GM23338 (cell line): Measurements from ENCODE around the gene UFSP1. TPM values are rescaled to one million over a fixed set of nuclear protein-coding genes. Genes with fewer than 3 reads are reported as not detected.

ENCODE experiments used
- ATAC-seq: fragments of 200-7000 bp; cut with Tn5 transposase; 3 replicates; pipeline ENCODE4 v1.9.1; 2020
- DNase-seq: peaks from one replicate; pipeline ENCODE4 v3.0.0-alpha.2; 2015; ENCODE audit warnings: low spot score
- H2AFZ ChIP-seq: fragments of 200-600 bp; sonication (generic); 2 replicates; pipeline ENCODE4 v1.8.0; 2016; ENCODE audit warnings: antibody characterized with exemption, mild to moderate bottlenecking, moderate library complexity
- H3F3A ChIP-seq: fragments of 200-600 bp; sonication (generic); replicated peaks from 2 replicates; pipeline ENCODE4 v1.8.0; 2017; ENCODE audit warnings: antibody characterized with exemption, mixed run types, low read depth
- H3K27ac ChIP-seq: fragments of 200-600 bp; sonication (generic); 2 replicates; pipeline ENCODE4 v1.6.1; 2016; ENCODE audit warnings: low read depth
- H3K27me3 ChIP-seq: fragments of 200-600 bp; sonication (generic); 2 replicates; pipeline ENCODE4 v1.8.0; 2016; ENCODE audit warnings: mild to moderate bottlenecking, mixed run types, moderate library complexity; ENCODE audit not compliant: insufficient read depth
- H3K36me3 ChIP-seq: fragments of 200-600 bp; sonication (generic); 2 replicates; pipeline ENCODE4 v1.8.0; 2016; ENCODE audit warnings: mild to moderate bottlenecking; ENCODE audit not compliant: insufficient read depth
- H3K4me1 ChIP-seq: fragments of 200-600 bp; sonication (generic); 2 replicates; pipeline ENCODE4 v1.8.0; 2016; ENCODE audit warnings: mild to moderate bottlenecking, moderate library complexity; ENCODE audit not compliant: insufficient read depth
- H3K4me2 ChIP-seq: fragments of 200-600 bp; sonication (generic); 2 replicates; pipeline ENCODE4 v1.7.1; 2017; ENCODE audit warnings: mixed run types
- H3K4me3 ChIP-seq: fragments of 200-600 bp; sonication (generic); 2 replicates; pipeline ENCODE4 v1.6.1; 2016; ENCODE audit warnings: mixed run types
- H3K79me2 ChIP-seq: fragments of 200-600 bp; sonication (generic); replicated peaks from 2 replicates; pipeline ENCODE4 v1.8.0; 2017; ENCODE audit warnings: mild to moderate bottlenecking; ENCODE audit not compliant: insufficient read depth
- H3K9me2 ChIP-seq: fragments of 200-600 bp; sonication (generic); 2 replicates; pipeline ENCODE4 v1.8.0; 2017; ENCODE audit not compliant: insufficient read depth
- H4K20me1 ChIP-seq: fragments of 200-600 bp; sonication (generic); replicated peaks from 2 replicates; pipeline ENCODE4 v1.8.0; 2017; ENCODE audit warnings: mild to moderate bottlenecking; ENCODE audit not compliant: insufficient read depth
- H3K27ac Mint-ChIP-seq: 2 replicates; pipeline ENCODE4 v1.8.0; 2020; ENCODE audit warnings: inconsistent platforms, mild to moderate bottlenecking, moderate library complexity, mixed read lengths
- H3K27me3 Mint-ChIP-seq: 3 replicates; pipeline ENCODE4 v1.8.0; 2022; ENCODE audit warnings: low read depth, mild to moderate bottlenecking, moderate library complexity, mixed read lengths, inconsistent platforms; ENCODE audit not compliant: insufficient read depth, poor library complexity
- H3K36me3 Mint-ChIP-seq: 3 replicates; pipeline ENCODE4 v1.8.0; 2021; ENCODE audit warnings: low read depth, mild to moderate bottlenecking, inconsistent platforms, moderate library complexity, mixed read lengths
- H3K4me1 Mint-ChIP-seq: 3 replicates; pipeline ENCODE4 v1.8.0; 2020; ENCODE audit warnings: mild to moderate bottlenecking, inconsistent platforms, mixed read lengths
- H3K4me3 Mint-ChIP-seq: 3 replicates; pipeline ENCODE4 v1.8.0; 2021; ENCODE audit warnings: moderate library complexity, mild to moderate bottlenecking, inconsistent platforms, mixed read lengths
- H3K9me3 Mint-ChIP-seq: 3 replicates; pipeline ENCODE4 v1.8.0; 2020; ENCODE audit warnings: moderate library complexity, mild to moderate bottlenecking, inconsistent platforms, mixed read lengths
- CREB1 ChIP-seq: fragments of 250-450 bp; sonication (Bioruptor Pico); IDR thresholded peaks from 2 replicates; pipeline ENCODE4 v1.5.0; 2020; ENCODE audit warnings: low read depth, mild to moderate bottlenecking, moderate library complexity
- ETS1 ChIP-seq: IDR thresholded peaks from 2 replicates; pipeline ENCODE4 v1.6.1; 2016; ENCODE audit warnings: antibody characterized with exemption
- EZH2phosphoT487 ChIP-seq: fragments of 200-600 bp; sonication (generic); IDR thresholded peaks from one replicate; pipeline ENCODE4 v1.8.1; 2018; ENCODE audit warnings: antibody characterized with exemption; ENCODE audit not compliant: unreplicated experiment
- JUNB ChIP-seq: IDR thresholded peaks from one replicate; pipeline ENCODE4 v1.6.1; 2016; ENCODE audit warnings: antibody characterized with exemption; ENCODE audit not compliant: unreplicated experiment
- NANOG ChIP-seq: IDR thresholded peaks from 2 replicates; pipeline ENCODE4 v1.6.1; 2016; ENCODE audit warnings: antibody characterized with exemption, borderline replicate concordance
- POLR2AphosphoS5 ChIP-seq: IDR thresholded peaks from 2 replicates; pipeline ENCODE4 v1.6.1; 2016; ENCODE audit warnings: antibody characterized with exemption, low read depth
- REST ChIP-seq: IDR thresholded peaks from one replicate; pipeline ENCODE4 v1.6.1; 2018; ENCODE audit warnings: antibody characterized with exemption; ENCODE audit not compliant: unreplicated experiment
- ZNF331 ChIP-seq: fragments of 250-450 bp; sonication (Bioruptor Pico); IDR thresholded peaks from 2 replicates; pipeline ENCODE4 v1.5.0; 2020; ENCODE audit warnings: low read depth, mild to moderate bottlenecking, moderate library complexity
- ZNF462 ChIP-seq: fragments of 250-450 bp; sonication (Bioruptor Pico); IDR thresholded peaks from 2 replicates; pipeline ENCODE4 v1.5.0; 2020; ENCODE audit warnings: mild to moderate bottlenecking, moderate library complexity
- polyA plus RNA-seq: library from polyadenylated mRNA; unstranded; fragments of >200 nt; fragmentation: Nextera tagmentation; extraction: Ambion mirVana; gene quantifications from 2 replicates; pipeline ENCODE4 v1.2.1, GENCODE V29; 2016
- total RNA-seq: library from RNA; depleted of rRNA; stranded (reverse); fragments of >200 nt; shearing (Covaris generic); gene quantifications from 2 replicates; pipeline ENCODE4 v1.2.3, GENCODE V29; 2014

Gene UFSP1
- total and polyA plus RNA-seq, 2 experiments from 2014 or later, result 2.0 to 11.8 TPM

GRCh38 chr7:100899432-100899831, 9.9 kb upstream of the UFSP1 start:
- H3K4me1 ChIP-seq, result peaks cover 4% of the 10 kb centered on the region; the same call in 1 of the 2 replicates
- no peaks in the 10 kb centered on the region; the same call in 2 of the 3 replicates for H3K36me3 Mint-ChIP-seq
- no peak overlapping the region for H2AFZ ChIP-seq
- H3K27me3 Mint-ChIP-seq, result peaks cover 23% of the 10 kb centered on the region
- H3K9me2 ChIP-seq, result no peaks in the 10 kb centered on the region
- peaks cover 26% of the 10 kb centered on the region for H3K27me3 ChIP-seq
- H3K27ac Mint-ChIP-seq, result no peak overlapping the region
- no peak overlapping the region for H3K4me3 Mint-ChIP-seq
- H3F3A ChIP-seq, result peaks cover 5% of the 10 kb centered on the region; the same call in 1 of the 2 replicates
- H3K9me3 Mint-ChIP-seq, result peaks cover 8% of the 10 kb centered on the region; the same call in 1 of the 3 replicates
- no peaks in the 10 kb centered on the region for H3K36me3 ChIP-seq
- peaks cover 6% of the 10 kb centered on the region for H3K4me1 Mint-ChIP-seq
- H3K4me3 ChIP-seq, result no peak overlapping the region
- H3K4me2 ChIP-seq, result no peak overlapping the region
- TF ChIP-seq EZH2phosphoT487, result no peak
- TF ChIP-seq ZNF462 (CRISPR knock-in tag), result no peak
- TF ChIP-seq NANOG, result no peak
- TF ChIP-seq ZNF331 (CRISPR knock-in tag), result no peak
- no peak for TF ChIP-seq CREB1 (CRISPR knock-in tag)
- no peak for TF ChIP-seq JUNB
- no peak for TF ChIP-seq ETS1
- TF ChIP-seq REST, result no peak
- TF ChIP-seq POLR2AphosphoS5, result no peak
- DNase-seq (no peak), ATAC-seq (no peak)
- no peak overlapping the region for H3K27ac ChIP-seq
- H3K79me2 ChIP-seq, result no peaks in the 10 kb centered on the region
- H4K20me1 ChIP-seq, result no peaks in the 10 kb centered on the region; the same call in 1 of the 2 replicates
